Nephron progenitor cell (in vitro differentiated cells): Measurements from ENCODE around the gene STAT3.
"Not testable (repeated sequence)": the region's sequence is repeated elsewhere in the genome, so short reads cannot be mapped to it uniquely, and the experiment has no call there.

ENCODE experiments used
- DNase-seq: peaks from one replicate; pipeline ENCODE4 v3.0.0; 2021
- H3K27ac Mint-ChIP-seq: 2 replicates; pipeline ENCODE4 v1.8.0; 2021; ENCODE audit warnings: mild to moderate bottlenecking, moderate library complexity, mixed read lengths
- H3K27me3 Mint-ChIP-seq: 2 replicates; pipeline ENCODE4 v1.8.0; 2021; ENCODE audit warnings: mild to moderate bottlenecking, low read depth, mixed read lengths; ENCODE audit not compliant: poor library complexity
- H3K36me3 Mint-ChIP-seq: 2 replicates; pipeline ENCODE4 v1.8.0; 2021; ENCODE audit warnings: low read depth, mixed read lengths
- H3K4me1 Mint-ChIP-seq: 2 replicates; pipeline ENCODE4 v1.8.0; 2021; ENCODE audit warnings: mixed read lengths
- H3K4me3 Mint-ChIP-seq: 2 replicates; pipeline ENCODE4 v1.8.0; 2021; ENCODE audit warnings: mild to moderate bottlenecking, moderate library complexity, mixed read lengths
- H3K9me3 Mint-ChIP-seq: 2 replicates; pipeline ENCODE4 v1.8.0; 2021; ENCODE audit warnings: mild to moderate bottlenecking, moderate library complexity, mixed read lengths
- CTCF ChIP-seq: fragments of 200-600 bp; sonication (generic); IDR thresholded peaks from 2 replicates; pipeline ENCODE4 v1.5.0; 2021; ENCODE audit warnings: antibody characterized with exemption

The STAT3 gene

GRCh38 chr17:42309142-42309541 lies 79.1 kb downstream of the STAT3 start:
- no peak for TF ChIP-seq CTCF
- Mint-ChIP-seq H3K36me3 (peaks cover 4% of the 10 kb centered on the region), H3K4me1 (peaks cover 73% of the 10 kb centered on the region), H3K27me3 (peaks cover 16% of the 10 kb centered on the region), H3K4me3 (no peak overlapping the region), H3K27ac (no peak overlapping the region), H3K9me3 (no peaks in the 10 kb centered on the region)
- DNase-seq = no peak

GRCh38 chr17:42308446-42308845 lies 79.8 kb downstream of the STAT3 start:
- DNase-seq = no peak
- Mint-ChIP-seq H3K27me3 (peaks cover 16% of the 10 kb centered on the region), H3K4me3 (no peak overlapping the region), H3K36me3 (no peaks in the 10 kb centered on the region), H3K27ac (no peak overlapping the region), H3K4me1 (peaks cover 73% of the 10 kb centered on the region), H3K9me3 (no peaks in the 10 kb centered on the region)
- no peak for TF ChIP-seq CTCF

- H3K27ac Mint-ChIP-seq = no peak overlapping the region
- no peaks in the 10 kb centered on the region for H3K9me3 Mint-ChIP-seq
- H3K27me3 Mint-ChIP-seq = peaks cover 20% of the 10 kb centered on the region
- H3K4me1 Mint-ChIP-seq = peaks cover 70% of the 10 kb centered on the region
- no peak overlapping the region for H3K4me3 Mint-ChIP-seq
- no peaks in the 10 kb centered on the region for H3K36me3 Mint-ChIP-seq
- DNase-seq = no peak
- TF ChIP-seq CTCF = no peak
Observed at GRCh38 chr17:42307362-42307927, 80.8 kb downstream of the STAT3 start.

- peaks cover 65% of the 10 kb centered on the region for H3K4me1 Mint-ChIP-seq
- peaks cover 20% of the 10 kb centered on the region for H3K27me3 Mint-ChIP-seq
- no peak for DNase-seq
- no peaks in the 10 kb centered on the region for H3K9me3 Mint-ChIP-seq
- H3K36me3 Mint-ChIP-seq = no peaks in the 10 kb centered on the region
- no peak for TF ChIP-seq CTCF
- no peak overlapping the region for H3K4me3 Mint-ChIP-seq
- no peak overlapping the region for H3K27ac Mint-ChIP-seq
Observed at GRCh38 chr17:42306385-42306667, 81.9 kb downstream of the STAT3 start.

GRCh38 chr17:42305543-42306384 lies 82.5 kb downstream of the STAT3 start:
- no peak for TF ChIP-seq CTCF
- H3K4me1 Mint-ChIP-seq = peaks cover 63% of the 10 kb centered on the region
- DNase-seq = no peak
- no peak overlapping the region for H3K4me3 Mint-ChIP-seq
- peak overlapping the region; percentile 3 for H3K27ac Mint-ChIP-seq
- peaks cover 19% of the 10 kb centered on the region for H3K27me3 Mint-ChIP-seq
- H3K9me3 Mint-ChIP-seq = no peaks in the 10 kb centered on the region
- no peaks in the 10 kb centered on the region for H3K36me3 Mint-ChIP-seq

GRCh38 chr17:42305031-42305330 lies 83.3 kb downstream of the STAT3 start:
- not testable (repeated sequence) for H3K36me3 Mint-ChIP-seq, H3K9me3 Mint-ChIP-seq, H3K4me3 Mint-ChIP-seq, H3K27ac Mint-ChIP-seq, DNase-seq
- Mint-ChIP-seq H3K4me1 (peaks cover 56% of the 10 kb centered on the region), H3K27me3 (peaks cover 17% of the 10 kb centered on the region)
